Measurements from ENCODE around the gene CMTM8.

Gene CMTM8

GRCh38 chr3:32405711-32406323 lies 167.3 kb downstream of the CMTM8 start:
- DNase-seq (ENCODE audit: extremely low read depth in 1 of 2, low read depth in 1 of 2) = no peak

DNA sequence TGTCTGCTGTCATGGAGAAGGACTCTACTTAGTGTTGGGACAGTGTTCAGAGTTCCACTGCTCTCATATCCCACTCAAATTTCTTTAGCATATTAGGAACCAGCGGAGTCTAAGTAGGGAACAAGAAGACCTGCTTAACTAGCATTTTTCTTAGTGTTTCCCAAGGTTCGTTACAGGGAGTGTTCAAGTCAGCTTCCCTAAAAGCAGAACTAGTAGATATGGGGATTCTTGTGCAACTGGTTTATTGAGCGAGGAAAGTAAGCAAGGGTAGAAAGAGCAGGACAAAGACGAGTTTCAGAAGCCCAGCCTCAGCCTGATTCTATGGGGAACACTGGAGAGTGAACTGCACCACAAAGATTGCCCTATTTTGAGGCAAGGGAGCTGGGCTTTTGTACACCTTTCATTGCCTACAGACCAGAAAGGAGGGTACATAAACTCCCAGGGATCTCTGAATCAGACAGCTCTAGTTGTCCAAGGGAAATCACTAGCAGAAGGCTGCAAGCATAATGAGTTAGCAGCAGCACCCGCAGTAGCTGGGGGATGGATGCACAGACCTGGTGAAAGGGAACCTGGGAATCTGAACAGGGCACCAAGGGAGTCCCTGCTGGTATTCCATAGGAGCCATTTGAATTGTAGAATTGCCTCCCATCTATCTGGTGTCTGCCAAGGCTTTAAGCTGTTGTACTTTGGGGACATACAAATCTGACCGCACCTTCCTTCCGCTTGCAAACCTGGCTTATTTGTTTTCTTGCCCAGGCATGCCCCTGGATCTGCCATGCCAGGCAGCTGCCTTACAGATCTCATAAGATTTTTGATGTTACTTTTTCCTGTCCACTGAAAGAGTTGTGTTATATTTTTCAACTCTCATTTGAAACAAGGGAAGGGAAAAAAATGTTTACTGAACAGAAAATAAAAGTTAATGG lies 168.3 kb downstream of the CMTM8 start:
- DNase-seq (ENCODE audit: extremely low read depth in 1 of 2, low read depth in 1 of 2) = no peak

- DNase-seq (ENCODE audit: extremely low read depth in 1 of 2, low read depth in 1 of 2) = no peak
These were observed 172.1 kb downstream of the CMTM8 start for GRCh38 chr3:32410367-32411246.

DNA sequence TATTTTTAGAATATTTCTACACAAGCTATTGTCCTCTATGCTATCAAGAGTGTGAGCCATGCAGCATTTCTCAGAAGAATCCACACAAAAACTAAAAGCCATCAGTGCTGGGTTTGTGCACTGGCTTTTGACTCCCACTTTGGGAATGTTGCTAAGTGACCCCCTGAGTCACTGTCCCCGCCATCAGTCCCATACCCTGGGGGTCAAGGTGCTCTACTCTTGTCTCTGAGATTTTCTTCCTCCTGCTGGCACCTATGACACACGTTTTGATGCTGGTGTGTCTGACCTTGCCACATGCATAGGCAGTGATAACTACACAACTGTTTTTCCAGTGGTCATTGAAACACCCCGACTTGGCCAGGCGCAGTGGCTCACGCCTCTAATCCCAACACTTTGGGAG lies 173.0 kb downstream of the CMTM8 start:
- DNase-seq (ENCODE audit: extremely low read depth in 1 of 2, low read depth in 1 of 2) = no peak

DNA sequence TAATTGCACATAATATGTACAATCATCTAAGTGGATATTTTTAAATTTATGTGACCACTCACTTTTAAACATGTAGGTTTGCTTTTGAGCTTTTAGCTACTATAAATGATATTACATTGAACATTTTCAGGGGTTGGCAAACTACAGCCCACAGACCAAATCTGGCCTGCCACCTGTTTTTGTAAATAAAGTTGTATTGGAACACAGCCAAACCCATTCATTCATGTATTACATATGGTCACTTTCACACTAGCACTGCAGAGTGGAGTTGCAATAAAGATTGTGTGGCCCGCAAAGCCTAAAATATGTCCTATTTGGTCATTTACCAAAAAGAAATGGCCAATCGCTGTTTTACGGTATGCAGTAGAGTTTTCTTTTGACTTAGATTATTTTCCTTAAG lies 174.4 kb downstream of the CMTM8 start:
- no peak for DNase-seq (ENCODE audit: extremely low read depth in 1 of 2, low read depth in 1 of 2)

DNA sequence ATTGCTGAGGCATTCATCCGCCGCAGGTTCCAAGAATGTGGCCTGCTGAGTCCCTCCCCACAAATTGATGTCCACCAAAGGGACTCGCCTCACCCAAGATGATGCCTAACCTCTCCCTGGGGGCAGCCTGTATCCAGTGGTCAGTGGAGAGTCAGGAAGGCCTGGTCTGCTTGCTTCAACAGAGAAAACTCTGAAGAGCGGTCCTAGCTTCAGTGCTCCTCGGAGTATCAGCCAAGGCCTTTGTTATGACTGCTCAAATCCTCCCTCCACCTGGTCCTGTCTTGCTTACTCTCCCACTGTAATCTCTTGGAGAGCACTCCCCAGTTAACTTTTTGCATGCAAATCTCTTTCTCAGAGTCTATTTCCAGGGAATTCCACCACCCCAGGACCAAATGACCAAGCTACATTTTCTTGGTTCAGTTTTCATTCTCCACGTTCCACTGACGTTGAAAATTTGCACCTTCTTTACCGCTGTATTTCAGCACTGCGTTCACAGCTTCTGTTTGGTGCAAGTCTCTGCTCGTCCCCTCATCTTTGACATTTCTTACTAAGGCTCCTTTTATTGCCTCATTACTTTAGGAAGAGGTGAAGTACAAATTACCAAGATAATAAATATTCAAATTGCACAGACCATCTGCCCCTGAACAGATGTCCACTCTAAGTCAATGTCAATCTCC lies 175.5 kb downstream of the CMTM8 start:
- no peak for DNase-seq (ENCODE audit: extremely low read depth in 1 of 2, low read depth in 1 of 2)

GRCh38 chr3:32414522-32415202 lies 176.2 kb downstream of the CMTM8 start:
- no peak for DNase-seq (ENCODE audit: extremely low read depth in 1 of 2, low read depth in 1 of 2)

- DNase-seq (ENCODE audit: extremely low read depth in 1 of 2, low read depth in 1 of 2) = no peak
These were observed 181.3 kb downstream of the CMTM8 start for GRCh38 chr3:32419742-32420125.

Data from stimulated activated CD8-positive, alpha-beta memory T cell treated with anti-CD3 and anti-CD28 coated beads, Interleukin-7, amount 100 ng/mL, for 48 hours (primary cell).